ENCODE results near the gene GUK1.

- TF ChIP-seq, protein P1, sequence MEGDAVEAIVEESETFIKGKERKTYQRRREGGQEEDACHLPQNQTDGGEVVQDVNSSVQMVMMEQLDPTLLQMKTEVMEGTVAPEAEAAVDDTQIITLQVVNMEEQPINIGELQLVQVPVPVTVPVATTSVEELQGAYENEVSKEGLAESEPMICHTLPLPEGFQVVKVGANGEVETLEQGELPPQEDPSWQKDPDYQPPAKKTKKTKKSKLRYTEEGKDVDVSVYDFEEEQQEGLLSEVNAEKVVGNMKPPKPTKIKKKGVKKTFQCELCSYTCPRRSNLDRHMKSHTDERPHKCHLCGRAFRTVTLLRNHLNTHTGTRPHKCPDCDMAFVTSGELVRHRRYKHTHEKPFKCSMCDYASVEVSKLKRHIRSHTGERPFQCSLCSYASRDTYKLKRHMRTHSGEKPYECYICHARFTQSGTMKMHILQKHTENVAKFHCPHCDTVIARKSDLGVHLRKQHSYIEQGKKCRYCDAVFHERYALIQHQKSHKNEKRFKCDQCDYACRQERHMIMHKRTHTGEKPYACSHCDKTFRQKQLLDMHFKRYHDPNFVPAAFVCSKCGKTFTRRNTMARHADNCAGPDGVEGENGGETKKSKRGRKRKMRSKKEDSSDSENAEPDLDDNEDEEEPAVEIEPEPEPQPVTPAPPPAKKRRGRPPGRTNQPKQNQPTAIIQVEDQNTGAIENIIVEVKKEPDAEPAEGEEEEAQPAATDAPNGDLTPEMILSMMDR (IDR thresholded peaks at IDR 0.05; ENCODE audit: control extremely low read depth in 1 of 3, insufficient read depth in 1 of 3, low read depth in 1 of 3, low read length in 3 of 3): no peak
- TF ChIP-seq MAFK (IDR thresholded peaks at IDR 0.05; ENCODE audit: low read depth, low read length): no peak
Measured at GRCh38 chr1:228160201-228160761, 20.2 kb downstream of the GUK1 start.
